ENCODE data around the gene SLC5A1. TPM values are rescaled to one million over a fixed set of nuclear protein-coding genes. Genes with fewer than 3 reads are reported as not detected.

The SLC5A1 gene
- polyA plus RNA-seq, 3 donors: 0.45 to 0.92 (median 0.54) TPM

GRCh38 chr22:32050678-32051515, 7.8 kb downstream of the SLC5A1 start:
- DNase-seq (ENCODE audit: low read depth in 3 of 3, low spot score in 2 of 3): no peak

GRCh38 chr22:32052244-32052643, 9.2 kb downstream of the SLC5A1 start:
- no peak for DNase-seq (ENCODE audit: low read depth in 3 of 3, low spot score in 2 of 3)

- no peak for DNase-seq (ENCODE audit: low read depth in 3 of 3, low spot score in 2 of 3)
Measured at GRCh38 chr22:32052936-32053791, 10.1 kb downstream of the SLC5A1 start.

GRCh38 chr22:32055069-32055468, 12.0 kb downstream of the SLC5A1 start:
- DNase-seq (ENCODE audit: low read depth in 3 of 3, low spot score in 2 of 3): no peak

- no peak for DNase-seq (ENCODE audit: low read depth in 3 of 3, low spot score in 2 of 3)
Measured at GRCh38 chr22:32058656-32059260, 15.7 kb downstream of the SLC5A1 start.

GRCh38 chr22:32059426-32059825, 16.4 kb downstream of the SLC5A1 start:
- DNase-seq (ENCODE audit: low read depth in 3 of 3, low spot score in 2 of 3): no peak

GRCh38 chr22:32063701-32064100, 20.6 kb downstream of the SLC5A1 start:
- no peak for DNase-seq (ENCODE audit: low read depth in 3 of 3, low spot score in 2 of 3)

- no peak for DNase-seq (ENCODE audit: low read depth in 3 of 3, low spot score in 2 of 3)
Measured at GRCh38 chr22:32066820-32067219, 23.8 kb downstream of the SLC5A1 start.

- DNase-seq (ENCODE audit: low read depth in 3 of 3, low spot score in 2 of 3): no peak
Measured at GRCh38 chr22:32067613-32068012, 24.6 kb downstream of the SLC5A1 start.

GRCh38 chr22:32069579-32070372, 26.7 kb downstream of the SLC5A1 start:
- no peak for DNase-seq (ENCODE audit: low read depth in 3 of 3, low spot score in 2 of 3)

GRCh38 chr22:32073262-32073661, 30.2 kb downstream of the SLC5A1 start:
- DNase-seq (ENCODE audit: low read depth in 3 of 3, low spot score in 2 of 3): no peak

GRCh38 chr22:32073823-32074380, 30.8 kb downstream of the SLC5A1 start:
- DNase-seq (ENCODE audit: low read depth in 3 of 3, low spot score in 2 of 3): no peak

GRCh38 chr22:32075997-32076760, 33.1 kb downstream of the SLC5A1 start:
- DNase-seq (ENCODE audit: low read depth in 3 of 3, low spot score in 2 of 3): no peak

GRCh38 chr22:32076761-32077084, 33.7 kb downstream of the SLC5A1 start:
- no peak for DNase-seq (ENCODE audit: low read depth in 3 of 3, low spot score in 2 of 3)

GRCh38 chr22:32077151-32077550, 34.1 kb downstream of the SLC5A1 start:
- no peak for DNase-seq (ENCODE audit: low read depth in 3 of 3, low spot score in 2 of 3)

- DNase-seq (ENCODE audit: low read depth in 3 of 3, low spot score in 2 of 3): no peak
Measured at GRCh38 chr22:32079130-32080089, 36.3 kb downstream of the SLC5A1 start.

- DNase-seq (ENCODE audit: low read depth in 3 of 3, low spot score in 2 of 3): no peak
Measured at GRCh38 chr22:32080904-32081303, 37.8 kb downstream of the SLC5A1 start.

GRCh38 chr22:32082331-32082730, 39.3 kb downstream of the SLC5A1 start:
- DNase-seq (ENCODE audit: low read depth in 3 of 3, low spot score in 2 of 3): no peak

All from right renal cortex interstitium (tissue), 3 donors.